CD14-positive monocyte (primary cell): Measurements from ENCODE around the gene KIAA0753. TPM values are rescaled to one million over a fixed set of nuclear protein-coding genes. Genes with fewer than 3 reads are reported as not detected.

Source experiments
- DNase-seq, 3 donors: peaks; one replicate each; pipeline ENCODE4 v3.0.0-alpha.2; 2011 to 2022
- H2AFZ ChIP-seq: 2 replicates; pipeline ENCODE4 v1.6.0; 2012; ENCODE audit warnings: mild to moderate bottlenecking, low read depth, low read length, inconsistent platforms; ENCODE audit not compliant: insufficient read depth, poor library complexity, severe bottlenecking
- H3K27ac ChIP-seq, 2 donors: 1 replicate in 1 of 2; 2 replicates in 1 of 2; pipeline ENCODE4 v1.5.1; 2012 to 2013; ENCODE audit warnings: low read length in 2 of 2, control low read depth in 1 of 2, inconsistent platforms in 1 of 2, low read depth in 1 of 2, mild to moderate bottlenecking in 1 of 2
- H3K27me3 ChIP-seq, 2 donors: one replicate each; pipeline versions ENCODE4 v1.6.0 to v1.6.1; 2011 to 2013; ENCODE audit warnings: low read length in 2 of 2; ENCODE audit not compliant: control insufficient read depth in 2 of 2, insufficient read depth in 2 of 2
- H3K36me3 ChIP-seq, 2 donors: replicated peaks in 1 of 2; 1 replicate in 1 of 2; 2 replicates in 1 of 2; pipeline versions ENCODE4 v1.5.1 to v1.6.1; 2012 to 2013; ENCODE audit warnings: low read length in 2 of 2, control low read depth in 1 of 2, inconsistent platforms in 1 of 2, mild to moderate bottlenecking in 1 of 2; ENCODE audit not compliant: insufficient read depth in 2 of 2, control insufficient read depth in 1 of 2
- H3K4me1 ChIP-seq, 2 donors: 1 replicate in 1 of 2; 2 replicates in 1 of 2; pipeline versions ENCODE4 v1.5.1 to v1.6.1; 2012 to 2013; ENCODE audit warnings: low read length in 2 of 2, control low read depth in 1 of 2, inconsistent platforms in 1 of 2, mild to moderate bottlenecking in 1 of 2, moderate library complexity in 1 of 2; ENCODE audit not compliant: insufficient read depth in 2 of 2, control insufficient read depth in 1 of 2
- H3K4me2 ChIP-seq: replicated peaks from 2 replicates; pipeline ENCODE3; 2012; ENCODE audit warnings: low read length, moderate library complexity, mild to moderate bottlenecking; ENCODE audit not compliant: poor library complexity, severe bottlenecking; ENCODE audit errors: extremely low read depth
- H3K4me3 ChIP-seq, 3 experiments: fragments of 200-600 bp in 1 of 3; sonication (generic) in 1 of 3; replicated peaks in 1 of 3; 1 replicate in 2 of 3; 2 replicates in 1 of 3; pipeline ENCODE4 v1.5.1; 2011 to 2013; ENCODE audit warnings: low read length in 3 of 3, mild to moderate bottlenecking in 3 of 3, control low read depth in 2 of 3, low read depth in 2 of 3, inconsistent platforms in 1 of 3, moderate library complexity in 1 of 3
- H3K79me2 ChIP-seq: 2 replicates; pipeline ENCODE4 v1.6.0; 2012; ENCODE audit warnings: mild to moderate bottlenecking, control low read depth, inconsistent platforms, low read length, moderate library complexity; ENCODE audit not compliant: insufficient read depth
- H3K9ac ChIP-seq: 2 replicates; pipeline ENCODE4 v1.6.0; 2017; ENCODE audit warnings: low read length, mild to moderate bottlenecking; ENCODE audit not compliant: insufficient read depth, poor library complexity, severe bottlenecking
- H3K9me3 ChIP-seq, 2 donors: replicated peaks in 1 of 2; 1 replicate in 1 of 2; 2 replicates in 1 of 2; pipeline versions ENCODE4 v1.5.1 to v1.6.1; 2012 to 2013; ENCODE audit warnings: low read length in 2 of 2, control low read depth in 1 of 2; ENCODE audit not compliant: control insufficient read depth in 1 of 2, insufficient read depth in 1 of 2
- H4K20me1 ChIP-seq: 2 replicates; pipeline ENCODE4 v1.6.0; 2012; ENCODE audit warnings: mild to moderate bottlenecking, low read length, control low read depth, moderate library complexity; ENCODE audit not compliant: insufficient read depth
- H3K27ac Mint-ChIP-seq, 7 donors: one replicate each; pipeline ENCODE4 v1.8.0; 2020; ENCODE audit warnings: mild to moderate bottlenecking in 7 of 7, mixed read lengths in 7 of 7, moderate library complexity in 6 of 7, inconsistent platforms in 2 of 7
- H3K27me3 Mint-ChIP-seq, 3 donors: one replicate each; pipeline ENCODE4 v1.8.0; 2021 to 2022; ENCODE audit warnings: low read depth in 3 of 3, mild to moderate bottlenecking in 3 of 3, mixed read lengths in 3 of 3, moderate library complexity in 3 of 3, inconsistent platforms in 1 of 3
- H3K36me3 Mint-ChIP-seq, 2 donors: one replicate each; pipeline ENCODE4 v1.8.0; 2020; ENCODE audit warnings: mixed read lengths in 2 of 2, inconsistent platforms in 1 of 2, mild to moderate bottlenecking in 1 of 2
- H3K4me1 Mint-ChIP-seq: one replicate; pipeline ENCODE4 v1.8.0; 2020; ENCODE audit warnings: mild to moderate bottlenecking, mixed read lengths
- H3K4me3 Mint-ChIP-seq, 2 donors: one replicate each; pipeline ENCODE4 v1.8.0; 2020; ENCODE audit warnings: mild to moderate bottlenecking in 2 of 2, mixed read lengths in 2 of 2, moderate library complexity in 1 of 2
- H3K9me3 Mint-ChIP-seq, 7 donors: one replicate each; pipeline ENCODE4 v1.8.0; 2020 to 2022; ENCODE audit warnings: mixed read lengths in 7 of 7, mild to moderate bottlenecking in 6 of 7, moderate library complexity in 6 of 7, inconsistent platforms in 2 of 7
- CTCF ChIP-seq: fragments of 200-600 bp; IDR thresholded peaks from one replicate; pipeline ENCODE4 v1.8.0; 2022; ENCODE audit warnings: antibody characterized with exemption, mild to moderate bottlenecking
- WGBS: methylation state at CpG from one replicate; pipeline ENCODE4 v1.1.5; 2013; ENCODE audit warnings: missing lambda C conversion rate; ENCODE audit not compliant: insufficient coverage; 5-methylcytosine and 5-hydroxymethylcytosine counted together
- intact Hi-C, 2 donors: fragments of 100-400 bp; cut with micrococcal nuclease; formaldehyde crosslinking; loops; one replicate each; pipeline versions ENCODE4 v1.15.0 to v1.15.1; 2023
- polyA plus RNA-seq, 3 donors: library from polyadenylated mRNA; depleted of rRNA in 1 of 3; unstranded in 2 of 3; stranded (reverse) in 1 of 3; fragments of 300-500 nt in 2 of 3; fragments of >200 nt in 1 of 3; fragmentation: Illumina TruSeq in 2 of 3; gene quantifications; 1 replicate in 2 of 3; 2 replicates in 1 of 3; pipeline ENCODE4 v1.2.3, GENCODE V29; 2012 to 2021

The KIAA0753 gene
- polyA plus RNA-seq, 3 donors = 1.7 to 6.6 (median 3.5) TPM

- peak overlapping the region; percentile 63 to 83 for H3K4me3 Mint-ChIP-seq
- H3K79me2 ChIP-seq = no peaks in the 10 kb centered on the region
- no peak for TF ChIP-seq CTCF
- H2AFZ ChIP-seq = peak overlapping the region; percentile 65
- peaks cover 37 to 38% of the 10 kb centered on the region in 2 donors for H3K36me3 Mint-ChIP-seq
- H3K27me3 Mint-ChIP-seq = peaks cover 0 to 5% (median 1%) of the 10 kb centered on the region in 3 donors
- no peaks in the 10 kb centered on the region for H4K20me1 ChIP-seq
- H3K4me1 ChIP-seq = peaks cover 25 to 29% of the 10 kb centered on the region in 2 donors
- DNase-seq = no peak
- peak overlapping the region; percentile 16 for H3K9ac ChIP-seq
- H3K4me2 ChIP-seq = peak overlapping the region; percentile 58
- peak overlapping the region in 1 of 2 donors; percentile 34 for H3K27ac ChIP-seq
- H3K4me1 Mint-ChIP-seq = peaks cover 26% of the 10 kb centered on the region
- H3K9me3 ChIP-seq = peaks cover 0 to 5% of the 10 kb centered on the region in 2 donors
- peaks cover 0 to 3% (median 0%) of the 10 kb centered on the region in 7 donors for H3K9me3 Mint-ChIP-seq
- H3K4me3 ChIP-seq = peak overlapping the region in 1 of 3 experiments; percentile 55
- peaks cover 12 to 24% of the 10 kb centered on the region in 2 donors for H3K36me3 ChIP-seq
- 74% methylated on average over 5 of the region's 5 CpGs for WGBS
- no peaks in the 10 kb centered on the region for H3K27me3 ChIP-seq
- intact Hi-C loops = no loop called here
- peak overlapping the region; percentile 20 to 93 (median 79) for H3K27ac Mint-ChIP-seq
These were observed 64.9 kb downstream of the KIAA0753 start for GRCh38 chr17:6575596-6575988.

- H3K4me1 ChIP-seq = peaks cover 25 to 29% of the 10 kb centered on the region in 2 donors
- Mint-ChIP-seq H3K9me3 (peaks cover 0 to 3% (median 0%) of the 10 kb centered on the region in 7 donors), H3K4me3 (peak overlapping the region; percentile 63 to 83), H3K27ac (peak overlapping the region; percentile 20 to 93 (median 79)), H3K4me1 (peaks cover 26% of the 10 kb centered on the region), H3K36me3 (peaks cover 34 to 37% of the 10 kb centered on the region in 2 donors), H3K27me3 (peaks cover 0 to 5% (median 4%) of the 10 kb centered on the region in 3 donors)
- TF ChIP-seq CTCF = no peak
- peak overlapping the region; percentile 65 for H2AFZ ChIP-seq
- 28% methylated on average over 22 of the region's 23 CpGs for WGBS
- H4K20me1 ChIP-seq = no peaks in the 10 kb centered on the region
- H3K79me2 ChIP-seq = no peaks in the 10 kb centered on the region
- peak overlapping the region; percentile 16 for H3K9ac ChIP-seq
- peak overlapping the region in 1 of 3 experiments; percentile 55 for H3K4me3 ChIP-seq
- peaks cover 0 to 5% of the 10 kb centered on the region in 2 donors for H3K9me3 ChIP-seq
- peak; percentile 41 to 71 (median 61) for DNase-seq
- peaks cover 12 to 24% of the 10 kb centered on the region in 2 donors for H3K36me3 ChIP-seq
- intact Hi-C loops = no loop called here
- H3K4me2 ChIP-seq = peak overlapping the region; percentile 58
- H3K27me3 ChIP-seq = no peaks in the 10 kb centered on the region
- peak overlapping the region; percentile 23 to 34 for H3K27ac ChIP-seq
These were observed 65.6 kb downstream of the KIAA0753 start for GRCh38 chr17:6574687-6575595.
